ENCODE results near the gene UNC119B.

DNA sequence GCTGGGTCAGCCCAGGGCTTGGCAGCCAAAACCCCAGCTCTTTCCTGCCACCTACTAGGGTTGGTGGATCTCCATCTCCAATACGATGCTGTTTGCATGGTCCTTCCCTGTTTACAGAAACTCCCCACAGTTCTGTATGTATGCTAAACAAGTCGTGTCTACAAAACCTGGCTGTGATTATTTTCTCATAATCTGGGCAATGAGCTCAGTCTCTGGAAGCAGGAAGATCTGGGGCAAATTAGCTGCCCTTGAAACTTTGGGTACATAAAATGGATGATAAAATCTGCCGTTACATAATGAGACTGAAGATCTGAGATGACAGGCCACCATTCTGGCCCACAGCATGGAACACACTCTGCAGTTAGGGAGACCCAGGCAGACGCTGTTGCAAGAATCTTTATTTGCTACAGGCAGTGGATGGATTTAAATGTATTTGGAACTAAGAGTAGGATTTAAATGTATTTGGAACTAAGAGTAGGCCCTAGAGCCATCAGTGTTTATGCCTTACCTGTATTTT, 47.0 kb downstream of the UNC119B start:
- TF ChIP-seq, protein P1, sequence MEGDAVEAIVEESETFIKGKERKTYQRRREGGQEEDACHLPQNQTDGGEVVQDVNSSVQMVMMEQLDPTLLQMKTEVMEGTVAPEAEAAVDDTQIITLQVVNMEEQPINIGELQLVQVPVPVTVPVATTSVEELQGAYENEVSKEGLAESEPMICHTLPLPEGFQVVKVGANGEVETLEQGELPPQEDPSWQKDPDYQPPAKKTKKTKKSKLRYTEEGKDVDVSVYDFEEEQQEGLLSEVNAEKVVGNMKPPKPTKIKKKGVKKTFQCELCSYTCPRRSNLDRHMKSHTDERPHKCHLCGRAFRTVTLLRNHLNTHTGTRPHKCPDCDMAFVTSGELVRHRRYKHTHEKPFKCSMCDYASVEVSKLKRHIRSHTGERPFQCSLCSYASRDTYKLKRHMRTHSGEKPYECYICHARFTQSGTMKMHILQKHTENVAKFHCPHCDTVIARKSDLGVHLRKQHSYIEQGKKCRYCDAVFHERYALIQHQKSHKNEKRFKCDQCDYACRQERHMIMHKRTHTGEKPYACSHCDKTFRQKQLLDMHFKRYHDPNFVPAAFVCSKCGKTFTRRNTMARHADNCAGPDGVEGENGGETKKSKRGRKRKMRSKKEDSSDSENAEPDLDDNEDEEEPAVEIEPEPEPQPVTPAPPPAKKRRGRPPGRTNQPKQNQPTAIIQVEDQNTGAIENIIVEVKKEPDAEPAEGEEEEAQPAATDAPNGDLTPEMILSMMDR (conservative IDR thresholded peaks at IDR 0.05): no peak
- TF ChIP-seq ZFX (IDR thresholded peaks at IDR 0.05): no peak
